Measurements from ENCODE around the gene FBXO42.

Gene FBXO42

GRCh38 chr1:16351994-16352841 is at the start of gene FBXO42:
Gene FBXO42, minus strand, starts transcription at chr1:16352480. Its CDS starts 37,062 bp downstream, at chr1:16315418.
- in situ Hi-C loops (cut with MboI; ENCODE audit: low sequenced_read_pairs) = no loop called here

- in situ Hi-C loops (cut with MboI; ENCODE audit: low sequenced_read_pairs) = no loop called here
Measured at GRCh38 chr1:16398371-16398953, 46.2 kb upstream of the FBXO42 start.

- in situ Hi-C loops (cut with MboI; ENCODE audit: low sequenced_read_pairs) = no loop called here
Measured at GRCh38 chr1:16397120-16397519, 44.8 kb upstream of the FBXO42 start.

- in situ Hi-C loops (cut with MboI; ENCODE audit: low sequenced_read_pairs) = no loop called here
Measured at GRCh38 chr1:16396591-16396990, 44.3 kb upstream of the FBXO42 start.

- in situ Hi-C loops (cut with MboI; ENCODE audit: low sequenced_read_pairs) = no loop called here
Measured at GRCh38 chr1:16394977-16395376, 42.7 kb upstream of the FBXO42 start.

GRCh38 chr1:16393570-16394521 is 41.6 kb upstream of the FBXO42 start:
- in situ Hi-C loops (cut with MboI; ENCODE audit: low sequenced_read_pairs) = no loop called here

GRCh38 chr1:16392740-16393569 is 40.7 kb upstream of the FBXO42 start:
- in situ Hi-C loops (cut with MboI; ENCODE audit: low sequenced_read_pairs) = no loop called here

GRCh38 chr1:16391411-16391810 is 39.1 kb upstream of the FBXO42 start:
- in situ Hi-C loops (cut with MboI; ENCODE audit: low sequenced_read_pairs) = no loop called here

GRCh38 chr1:16387201-16388188 is 35.2 kb upstream of the FBXO42 start:
- in situ Hi-C loops (cut with MboI; ENCODE audit: low sequenced_read_pairs) = no loop called here

GRCh38 chr1:16386454-16387113 is 34.3 kb upstream of the FBXO42 start:
- in situ Hi-C loops (cut with MboI; ENCODE audit: low sequenced_read_pairs) = no loop called here

- in situ Hi-C loops (cut with MboI; ENCODE audit: low sequenced_read_pairs) = no loop called here
Measured at GRCh38 chr1:16385659-16386453, 33.6 kb upstream of the FBXO42 start.

GRCh38 chr1:16383888-16384287 is 31.6 kb upstream of the FBXO42 start:
- in situ Hi-C loops (cut with MboI; ENCODE audit: low sequenced_read_pairs) = no loop called here

GRCh38 chr1:16380868-16381267 is 28.6 kb upstream of the FBXO42 start:
- in situ Hi-C loops (cut with MboI; ENCODE audit: low sequenced_read_pairs) = no loop called here

GRCh38 chr1:16378443-16378842 is 26.2 kb upstream of the FBXO42 start:
- in situ Hi-C loops (cut with MboI; ENCODE audit: low sequenced_read_pairs) = no loop called here

GRCh38 chr1:16376971-16377370 is 24.7 kb upstream of the FBXO42 start:
- in situ Hi-C loops (cut with MboI; ENCODE audit: low sequenced_read_pairs) = no loop called here

- in situ Hi-C loops (cut with MboI; ENCODE audit: low sequenced_read_pairs) = no loop called here
Measured at GRCh38 chr1:16375521-16376340, 23.5 kb upstream of the FBXO42 start.

- in situ Hi-C loops (cut with MboI; ENCODE audit: low sequenced_read_pairs) = no loop called here
Measured at GRCh38 chr1:16374266-16374665, 22.0 kb upstream of the FBXO42 start.
